Gastroesophageal sphincter (tissue), 3 donors: ENCODE data around the gene C2CD2.

ENCODE experiments used
- CTCF ChIP-seq, 4 experiments: fragments of 200-600 bp in 2 of 4; fragments of 450-650 bp in 2 of 4; sonication (generic) in 1 of 4; IDR thresholded peaks; one replicate each; pipeline ENCODE4 v1.5.1; 2017 to 2019; ENCODE audit warnings: antibody characterized with exemption in 4 of 4, mild to moderate bottlenecking in 2 of 4, moderate library complexity in 2 of 4
- POLR2AphosphoS5 ChIP-seq: sonication (generic); formaldehyde crosslinking; IDR thresholded peaks from one replicate; pipeline ENCODE4 v1.6.1; 2017; ENCODE audit warnings: antibody characterized with exemption

- TF ChIP-seq POLR2AphosphoS5, result no peak
- TF ChIP-seq CTCF (IDR thresholded peaks at IDR 0.05), result no peak
These were observed 107.3 kb downstream of the C2CD2 start for GRCh38 chr21:41846536-41846935.
